Nephron (organoid): ENCODE measurements around the gene CD2AP.
"Not testable (repeated sequence)": the region's sequence is repeated elsewhere in the genome, so short reads cannot be mapped to it uniquely, and the experiment has no call there.

Experiments used
- H3K27ac Mint-ChIP-seq, 3 experiments: 2 replicates each; pipeline ENCODE4 v1.8.0; 2020; ENCODE audit warnings: mixed read lengths in 3 of 3, mild to moderate bottlenecking in 2 of 3, moderate library complexity in 1 of 3
- H3K27me3 Mint-ChIP-seq: 2 replicates; pipeline ENCODE4 v1.8.0; 2021; ENCODE audit warnings: low read depth, mild to moderate bottlenecking, moderate library complexity, mixed read lengths
- H3K36me3 Mint-ChIP-seq: 2 replicates; pipeline ENCODE4 v1.8.0; 2020; ENCODE audit warnings: low read depth, mixed read lengths
- H3K4me1 Mint-ChIP-seq: 2 replicates; pipeline ENCODE4 v1.8.0; 2020; ENCODE audit warnings: mixed read lengths
- H3K4me3 Mint-ChIP-seq, 3 experiments: 2 replicates each; pipeline ENCODE4 v1.8.0; 2020; ENCODE audit warnings: mild to moderate bottlenecking in 3 of 3, mixed read lengths in 3 of 3, moderate library complexity in 2 of 3
- H3K9me3 Mint-ChIP-seq: 2 replicates; pipeline ENCODE4 v1.8.0; 2020; ENCODE audit warnings: mixed read lengths
- TF ChIP-seq, protein P1 (sequence below), 3 experiments: fragments of 200-600 bp; sonication (generic); IDR thresholded peaks; one replicate each; pipeline ENCODE4 v1.5.0; 2021; ENCODE audit warnings: antibody characterized with exemption in 3 of 3; ENCODE audit not compliant: unreplicated experiment in 3 of 3

CD2AP gene

DNA sequence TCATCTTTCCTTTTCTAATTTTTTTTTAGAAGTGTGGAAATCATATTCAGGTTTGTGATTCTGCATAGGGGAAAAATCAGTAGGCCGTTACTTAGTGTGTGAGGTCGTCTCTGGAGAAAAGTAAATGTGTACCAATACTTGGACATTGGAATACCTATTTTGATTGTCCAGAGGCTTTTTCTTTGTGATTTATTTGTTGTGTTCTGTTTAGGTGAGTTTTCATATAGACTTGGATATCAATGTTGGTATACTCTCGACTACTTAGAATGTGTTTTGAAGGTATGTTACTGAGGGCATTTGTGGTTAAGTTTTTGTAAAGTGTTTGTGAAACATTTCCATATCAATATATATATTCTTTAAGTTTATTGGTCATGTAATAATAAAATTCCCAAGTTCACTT, 2.3 kb downstream of the CD2AP start:
- H3K27me3 Mint-ChIP-seq = no peaks in the 10 kb centered on the region
- no peaks in the 10 kb centered on the region for H3K9me3 Mint-ChIP-seq
- H3K27ac Mint-ChIP-seq = peak overlapping the region; percentile 63 to 94 (median 94)

DNA sequence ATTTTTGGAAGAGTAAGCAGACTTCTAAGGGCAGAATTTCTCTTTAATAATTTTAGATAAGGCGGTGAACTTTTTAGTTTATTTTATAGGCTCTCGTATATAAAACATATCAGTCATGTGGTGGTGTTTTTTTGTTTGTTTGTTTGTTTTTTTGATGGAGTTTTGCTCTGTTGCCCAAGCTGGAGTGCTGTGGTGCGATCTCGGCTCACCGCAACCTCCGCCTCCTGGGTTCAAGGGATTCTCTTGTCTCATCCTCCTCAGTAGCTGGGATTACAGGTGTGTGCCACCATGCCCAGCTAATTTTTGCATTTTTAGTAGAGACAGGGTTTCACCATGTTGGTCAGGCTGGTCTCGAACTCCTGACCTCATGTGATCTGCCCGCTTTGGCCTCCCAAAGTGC, 3.6 kb downstream of the CD2AP start:
- Mint-ChIP-seq H3K27ac (peak overlapping the region in 1 of 3 experiments; percentile 52), H3K4me3 (peak overlapping the region in 2 of 3 experiments; percentile 95 to 96), H3K4me1 (peaks cover 48% of the 10 kb centered on the region)
- not testable (repeated sequence) for H3K27me3 Mint-ChIP-seq, H3K36me3 Mint-ChIP-seq, H3K9me3 Mint-ChIP-seq

More for the DNA sequence above, 2.3 kb downstream of the CD2AP start:
- Mint-ChIP-seq H3K36me3 (no peaks in the 10 kb centered on the region), H3K4me1 (peaks cover 46% of the 10 kb centered on the region), H3K4me3 (peak overlapping the region; percentile 95 to 97 (median 96))
- TF ChIP-seq, protein P1, sequence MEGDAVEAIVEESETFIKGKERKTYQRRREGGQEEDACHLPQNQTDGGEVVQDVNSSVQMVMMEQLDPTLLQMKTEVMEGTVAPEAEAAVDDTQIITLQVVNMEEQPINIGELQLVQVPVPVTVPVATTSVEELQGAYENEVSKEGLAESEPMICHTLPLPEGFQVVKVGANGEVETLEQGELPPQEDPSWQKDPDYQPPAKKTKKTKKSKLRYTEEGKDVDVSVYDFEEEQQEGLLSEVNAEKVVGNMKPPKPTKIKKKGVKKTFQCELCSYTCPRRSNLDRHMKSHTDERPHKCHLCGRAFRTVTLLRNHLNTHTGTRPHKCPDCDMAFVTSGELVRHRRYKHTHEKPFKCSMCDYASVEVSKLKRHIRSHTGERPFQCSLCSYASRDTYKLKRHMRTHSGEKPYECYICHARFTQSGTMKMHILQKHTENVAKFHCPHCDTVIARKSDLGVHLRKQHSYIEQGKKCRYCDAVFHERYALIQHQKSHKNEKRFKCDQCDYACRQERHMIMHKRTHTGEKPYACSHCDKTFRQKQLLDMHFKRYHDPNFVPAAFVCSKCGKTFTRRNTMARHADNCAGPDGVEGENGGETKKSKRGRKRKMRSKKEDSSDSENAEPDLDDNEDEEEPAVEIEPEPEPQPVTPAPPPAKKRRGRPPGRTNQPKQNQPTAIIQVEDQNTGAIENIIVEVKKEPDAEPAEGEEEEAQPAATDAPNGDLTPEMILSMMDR (IDR thresholded peaks at IDR 0.05; ENCODE audit: unreplicated experiment in 3 of 3) = no peak

DNA sequence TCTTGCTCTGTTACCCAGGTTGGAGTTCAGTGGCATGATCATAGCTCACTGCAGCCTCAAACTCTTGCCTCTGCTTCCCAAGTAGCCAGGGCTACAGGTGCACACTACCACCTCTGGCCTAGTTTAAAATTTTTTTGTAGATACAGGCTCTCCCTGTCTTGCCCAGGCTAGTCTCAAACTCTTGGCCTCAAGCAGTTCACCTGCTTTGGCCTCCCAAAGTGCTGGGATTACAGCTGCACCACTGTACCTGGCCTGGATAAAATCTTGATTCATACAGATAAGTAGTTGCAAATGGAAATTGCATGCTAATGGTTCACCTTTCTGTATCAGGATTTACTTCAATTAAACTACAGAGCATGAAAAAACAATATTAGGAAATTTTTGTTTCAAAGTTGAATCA, 4.2 kb downstream of the CD2AP start:
- TF ChIP-seq, protein P1 (IDR thresholded peaks at IDR 0.05; ENCODE audit: unreplicated experiment in 3 of 3) = no peak
- Mint-ChIP-seq H3K27me3 (no peaks in the 10 kb centered on the region), H3K9me3 (no peaks in the 10 kb centered on the region), H3K27ac (peak overlapping the region in 1 of 3 experiments; percentile 45), H3K4me1 (peaks cover 48% of the 10 kb centered on the region), H3K4me3 (peak overlapping the region; percentile 36 to 62 (median 58)), H3K36me3 (no peaks in the 10 kb centered on the region)

DNA sequence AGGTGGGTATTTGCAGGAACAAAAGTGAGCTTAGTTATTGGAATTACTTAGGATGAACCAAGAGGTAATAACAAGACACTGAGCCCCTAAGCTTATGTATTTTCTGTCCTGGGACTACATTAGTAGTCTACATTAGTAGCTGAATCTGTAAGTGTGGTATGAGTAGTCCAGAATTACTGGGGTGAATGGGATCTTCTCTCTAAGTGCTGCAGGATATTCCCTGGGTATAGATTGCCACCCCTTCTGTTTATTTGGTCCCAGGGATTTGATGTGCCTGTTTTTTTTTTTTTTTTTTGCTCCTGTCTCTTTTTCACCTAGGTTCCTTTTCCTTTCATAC, 5.9 kb downstream of the CD2AP start:
- TF ChIP-seq, protein P1 (IDR thresholded peaks at IDR 0.05; ENCODE audit: unreplicated experiment in 3 of 3) = no peak
- H3K36me3 Mint-ChIP-seq = no peaks in the 10 kb centered on the region
- peaks cover 48% of the 10 kb centered on the region for H3K4me1 Mint-ChIP-seq
- H3K27me3 Mint-ChIP-seq = no peaks in the 10 kb centered on the region
- H3K9me3 Mint-ChIP-seq = no peaks in the 10 kb centered on the region
- peak overlapping the region; percentile 11 to 78 (median 71) for H3K27ac Mint-ChIP-seq
- H3K4me3 Mint-ChIP-seq = peak overlapping the region in 2 of 3 experiments; percentile 6 to 39

DNA sequence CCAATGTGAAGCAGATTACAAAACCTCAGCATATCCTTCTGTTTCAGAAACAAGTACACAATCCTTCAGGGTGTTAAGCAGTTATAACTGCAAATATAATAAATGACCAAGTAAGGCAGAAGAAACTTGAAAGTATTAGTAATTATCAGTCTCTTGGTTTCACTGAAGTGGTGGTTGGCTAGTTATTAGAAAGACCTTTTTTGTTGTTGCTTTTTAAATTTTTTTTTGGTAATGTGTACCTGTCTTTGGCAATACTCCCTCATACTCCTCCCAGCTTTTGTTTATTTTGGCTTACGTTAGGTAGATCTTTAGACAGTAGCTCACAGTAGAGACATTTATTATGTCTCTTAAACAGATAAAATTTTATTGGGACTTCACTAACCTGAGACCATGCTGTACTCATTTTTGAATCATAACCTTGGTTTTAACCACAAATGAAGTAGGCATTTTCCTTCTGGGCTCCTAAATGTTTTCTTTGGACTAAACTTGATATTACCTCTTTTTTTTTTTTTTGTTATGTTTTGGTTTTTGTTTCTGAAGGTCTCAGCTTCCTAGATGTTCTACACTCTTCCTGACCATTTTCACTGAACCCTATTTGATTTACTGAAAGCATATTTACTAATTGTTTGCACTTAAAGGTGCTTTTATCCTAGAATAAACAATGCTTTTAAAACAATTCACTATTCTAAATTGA, 6.4 kb downstream of the CD2AP start:
- H3K27ac Mint-ChIP-seq = peak overlapping the region; percentile 11 to 78 (median 71)
- no peaks in the 10 kb centered on the region for H3K36me3 Mint-ChIP-seq
- peak overlapping the region in 2 of 3 experiments; percentile 6 to 39 for H3K4me3 Mint-ChIP-seq
- H3K27me3 Mint-ChIP-seq = no peaks in the 10 kb centered on the region
- H3K4me1 Mint-ChIP-seq = peaks cover 43% of the 10 kb centered on the region
- TF ChIP-seq, protein P1 (IDR thresholded peaks at IDR 0.05; ENCODE audit: unreplicated experiment in 3 of 3) = no peak
- H3K9me3 Mint-ChIP-seq = no peaks in the 10 kb centered on the region

DNA sequence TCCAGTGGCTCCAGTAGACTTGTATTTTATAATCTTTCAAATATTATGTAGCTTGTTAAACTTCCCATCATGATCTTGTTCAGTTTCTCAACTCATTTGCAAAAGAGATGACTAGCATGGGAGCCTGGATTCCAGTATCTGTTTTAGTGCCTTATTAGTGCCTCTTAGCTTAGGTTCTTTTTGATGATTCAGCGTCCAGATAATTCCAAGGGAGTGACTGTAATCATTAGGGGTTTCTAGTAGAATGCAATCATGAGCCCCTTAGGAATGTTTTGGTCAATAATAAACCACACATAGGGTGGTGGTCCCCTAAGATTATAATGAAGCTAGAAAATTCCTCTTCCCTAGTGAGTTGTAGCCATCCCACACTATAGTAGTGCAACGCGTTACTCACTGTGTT, 7.0 kb downstream of the CD2AP start:
- TF ChIP-seq, protein P1 (IDR thresholded peaks at IDR 0.05; ENCODE audit: unreplicated experiment in 3 of 3) = no peak
- H3K4me3 Mint-ChIP-seq = peak overlapping the region in 1 of 3 experiments; percentile 6
- H3K9me3 Mint-ChIP-seq = no peaks in the 10 kb centered on the region
- H3K27ac Mint-ChIP-seq = peak overlapping the region; percentile 11 to 78 (median 71)
- no peaks in the 10 kb centered on the region for H3K27me3 Mint-ChIP-seq
- no peaks in the 10 kb centered on the region for H3K36me3 Mint-ChIP-seq
- H3K4me1 Mint-ChIP-seq = peaks cover 37% of the 10 kb centered on the region
